ENCODE measurements around the gene MCM7. TPM values are rescaled to one million over a fixed set of nuclear protein-coding genes. Genes with fewer than 3 reads are reported as not detected.

MCM7 gene
- total and polyA plus RNA-seq, 2 of the 13 experiments (the other 11 are each of a cell fraction or from before 2014, with no cell fraction given) = 84.5 to 214 TPM

DNA sequence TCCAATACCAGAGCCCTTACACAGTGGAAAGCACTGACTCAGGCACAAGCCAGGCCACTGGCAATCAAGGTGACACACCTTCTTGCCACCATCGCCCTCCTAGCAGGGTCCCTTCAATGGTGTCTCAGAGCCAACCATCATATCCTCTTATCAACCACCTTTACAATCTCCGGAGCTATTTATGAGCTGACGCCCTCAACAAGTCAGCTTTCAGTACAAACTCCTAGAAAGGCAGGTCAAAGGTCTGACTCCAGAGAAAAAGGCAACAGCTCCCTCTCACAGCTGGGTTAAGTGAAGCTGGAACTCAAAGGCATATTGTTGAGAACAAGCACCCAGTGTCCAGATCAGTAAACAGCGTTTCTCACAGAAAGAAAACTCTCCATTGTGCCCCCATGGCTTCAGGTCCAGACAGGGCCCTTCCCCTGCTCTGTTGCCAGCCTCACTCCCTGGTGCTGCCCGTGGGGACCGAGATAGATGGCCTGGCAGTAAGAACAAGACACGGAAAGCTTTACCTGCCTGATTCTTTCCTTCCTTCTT is 22.1 kb downstream of the MCM7 start (continued):
- TF ChIP-seq ZBTB38 (CRISPR knock-in tag; IDR thresholded peaks at IDR 0.05) (0 out of 2 replicates have a peak, but pooled peaks have one; percentile 27), ZNF792 (CRISPR knock-in tag; IDR thresholded peaks at IDR 0.05) (0 out of 2 replicates have a peak, but pooled peaks have one; percentile 49), EP300 (IDR thresholded peaks at IDR 0.05; ENCODE audit: low read depth in 2 of 2, low read length in 2 of 2) (peak in 1 of 2 experiments; percentile 53; a peak in 1 of 4 replicates), EP300 (CRISPR knock-in tag; IDR thresholded peaks at IDR 0.05; ENCODE audit: borderline replicate concordance) (peak; percentile 29; the same call in 1 of the 2 replicates), HDAC1 (CRISPR knock-in tag; IDR thresholded peaks at IDR 0.05) (peak; percentile 33; the same call in 1 of the 2 replicates), NR2F1 (CRISPR knock-in tag; IDR thresholded peaks at IDR 0.05) (peak; percentile 65 to 75; a peak in 2 of 4 replicates), POLR2AphosphoS5 (IDR thresholded peaks at IDR 0.05; ENCODE audit: low read depth, low read length) (peak; percentile 31; the same call in 1 of the 2 replicates), ZNF12 (CRISPR knock-in tag; IDR thresholded peaks at IDR 0.05) (no peak), TBX3 (IDR thresholded peaks at IDR 0.05; ENCODE audit: borderline replicate concordance) (no peak), FOXA1 (IDR thresholded peaks at IDR 0.05) (no peak), FOXA1 (CRISPR knock-in tag; IDR thresholded peaks at IDR 0.05) (peak; percentile 80), ZNF331 (CRISPR knock-in tag; IDR thresholded peaks at IDR 0.05) (peak; percentile 58; the same call in 1 of the 2 replicates), ZNF180 (CRISPR knock-in tag; IDR thresholded peaks at IDR 0.05; ENCODE audit: borderline replicate concordance, low read depth) (no peak), RXRA (CRISPR knock-in tag; IDR thresholded peaks at IDR 0.05) (peak; percentile 46; the same call in 1 of the 2 replicates), POLR2AphosphoS2 (IDR thresholded peaks at IDR 0.05; ENCODE audit: low read depth, low read length) (no peak), CEBPG (CRISPR knock-in tag; IDR thresholded peaks at IDR 0.05) (peak; percentile 47), ZNF546 (CRISPR knock-in tag; conservative IDR thresholded peaks at IDR 0.05) (no peak), ZNF816 (CRISPR knock-in tag; IDR thresholded peaks at IDR 0.05; ENCODE audit: borderline replicate concordance) (no peak), ATF1 (CRISPR knock-in tag; IDR thresholded peaks at IDR 0.05) (0 out of 2 replicates have a peak, but pooled peaks have one; percentile 24), ELF1 (CRISPR knock-in tag; IDR thresholded peaks at IDR 0.05) (no peak), YY1 (IDR thresholded peaks at IDR 0.05; ENCODE audit: insufficient read depth, insufficient replicate concordance, low read depth, low read length) (peak; percentile 20)
- TF ChIP-seq, protein P1, sequence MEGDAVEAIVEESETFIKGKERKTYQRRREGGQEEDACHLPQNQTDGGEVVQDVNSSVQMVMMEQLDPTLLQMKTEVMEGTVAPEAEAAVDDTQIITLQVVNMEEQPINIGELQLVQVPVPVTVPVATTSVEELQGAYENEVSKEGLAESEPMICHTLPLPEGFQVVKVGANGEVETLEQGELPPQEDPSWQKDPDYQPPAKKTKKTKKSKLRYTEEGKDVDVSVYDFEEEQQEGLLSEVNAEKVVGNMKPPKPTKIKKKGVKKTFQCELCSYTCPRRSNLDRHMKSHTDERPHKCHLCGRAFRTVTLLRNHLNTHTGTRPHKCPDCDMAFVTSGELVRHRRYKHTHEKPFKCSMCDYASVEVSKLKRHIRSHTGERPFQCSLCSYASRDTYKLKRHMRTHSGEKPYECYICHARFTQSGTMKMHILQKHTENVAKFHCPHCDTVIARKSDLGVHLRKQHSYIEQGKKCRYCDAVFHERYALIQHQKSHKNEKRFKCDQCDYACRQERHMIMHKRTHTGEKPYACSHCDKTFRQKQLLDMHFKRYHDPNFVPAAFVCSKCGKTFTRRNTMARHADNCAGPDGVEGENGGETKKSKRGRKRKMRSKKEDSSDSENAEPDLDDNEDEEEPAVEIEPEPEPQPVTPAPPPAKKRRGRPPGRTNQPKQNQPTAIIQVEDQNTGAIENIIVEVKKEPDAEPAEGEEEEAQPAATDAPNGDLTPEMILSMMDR (CRISPR knock-in tag; IDR thresholded peaks at IDR 0.05) = peak; percentile 51
- TF ChIP-seq, protein P2, sequence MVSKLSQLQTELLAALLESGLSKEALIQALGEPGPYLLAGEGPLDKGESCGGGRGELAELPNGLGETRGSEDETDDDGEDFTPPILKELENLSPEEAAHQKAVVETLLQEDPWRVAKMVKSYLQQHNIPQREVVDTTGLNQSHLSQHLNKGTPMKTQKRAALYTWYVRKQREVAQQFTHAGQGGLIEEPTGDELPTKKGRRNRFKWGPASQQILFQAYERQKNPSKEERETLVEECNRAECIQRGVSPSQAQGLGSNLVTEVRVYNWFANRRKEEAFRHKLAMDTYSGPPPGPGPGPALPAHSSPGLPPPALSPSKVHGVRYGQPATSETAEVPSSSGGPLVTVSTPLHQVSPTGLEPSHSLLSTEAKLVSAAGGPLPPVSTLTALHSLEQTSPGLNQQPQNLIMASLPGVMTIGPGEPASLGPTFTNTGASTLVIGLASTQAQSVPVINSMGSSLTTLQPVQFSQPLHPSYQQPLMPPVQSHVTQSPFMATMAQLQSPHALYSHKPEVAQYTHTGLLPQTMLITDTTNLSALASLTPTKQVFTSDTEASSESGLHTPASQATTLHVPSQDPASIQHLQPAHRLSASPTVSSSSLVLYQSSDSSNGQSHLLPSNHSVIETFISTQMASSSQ (IDR thresholded peaks at IDR 0.05; ENCODE audit: low read depth) = no peak
- TF ChIP-seq, protein P2 (CRISPR knock-in tag; IDR thresholded peaks at IDR 0.05; ENCODE audit: borderline replicate concordance) = peak; percentile 62; the same call in 1 of the 2 replicates
- TF ChIP-seq, protein P3, sequence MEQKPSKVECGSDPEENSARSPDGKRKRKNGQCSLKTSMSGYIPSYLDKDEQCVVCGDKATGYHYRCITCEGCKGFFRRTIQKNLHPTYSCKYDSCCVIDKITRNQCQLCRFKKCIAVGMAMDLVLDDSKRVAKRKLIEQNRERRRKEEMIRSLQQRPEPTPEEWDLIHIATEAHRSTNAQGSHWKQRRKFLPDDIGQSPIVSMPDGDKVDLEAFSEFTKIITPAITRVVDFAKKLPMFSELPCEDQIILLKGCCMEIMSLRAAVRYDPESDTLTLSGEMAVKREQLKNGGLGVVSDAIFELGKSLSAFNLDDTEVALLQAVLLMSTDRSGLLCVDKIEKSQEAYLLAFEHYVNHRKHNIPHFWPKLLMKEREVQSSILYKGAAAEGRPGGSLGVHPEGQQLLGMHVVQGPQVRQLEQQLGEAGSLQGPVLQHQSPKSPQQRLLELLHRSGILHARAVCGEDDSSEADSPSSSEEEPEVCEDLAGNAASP (CRISPR knock-in tag; IDR thresholded peaks at IDR 0.05; ENCODE audit: borderline replicate concordance) = no peak; the same call in 1 of the 2 replicates

Data from HepG2 (cell line).